Chondrocyte (in vitro differentiated cells): ENCODE results near the gene ADAM23. TPM values are rescaled to one million over a fixed set of nuclear protein-coding genes. Genes with fewer than 3 reads are reported as not detected.

Experiments used
- DNase-seq: peaks from one replicate; pipeline ENCODE4 v3.0.0; 2021; ENCODE audit warnings: mixed read lengths, low spot score
- H3K27ac Mint-ChIP-seq: one replicate; pipeline ENCODE4 v1.8.0; 2021; ENCODE audit warnings: mild to moderate bottlenecking, moderate library complexity, mixed read lengths; ENCODE audit not compliant: unreplicated experiment
- H3K27me3 Mint-ChIP-seq: 2 replicates; pipeline ENCODE4 v1.8.0; 2021; ENCODE audit warnings: low read depth, mixed read lengths
- H3K36me3 Mint-ChIP-seq: 2 replicates; pipeline ENCODE4 v1.8.0; 2021; ENCODE audit warnings: low read depth, mixed read lengths
- H3K4me1 Mint-ChIP-seq: 2 replicates; pipeline ENCODE4 v1.8.0; 2021; ENCODE audit warnings: low read depth, mild to moderate bottlenecking, mixed read lengths
- H3K4me3 Mint-ChIP-seq: one replicate; pipeline ENCODE4 v1.8.0; 2021; ENCODE audit warnings: mild to moderate bottlenecking, moderate library complexity, mixed read lengths; ENCODE audit not compliant: unreplicated experiment
- H3K9me3 Mint-ChIP-seq: 2 replicates; pipeline ENCODE4 v1.8.0; 2021; ENCODE audit warnings: low read depth, mixed read lengths
- CTCF ChIP-seq: fragments of 200-600 bp; sonication (generic); IDR thresholded peaks from 2 replicates; pipeline ENCODE4 v1.5.0; 2021; ENCODE audit warnings: antibody characterized with exemption, mild to moderate bottlenecking, moderate library complexity
- total RNA-seq: library from RNA; stranded (reverse); gene quantifications from 3 replicates; pipeline ENCODE4 v1.2.1, GENCODE V29; 2021

The ADAM23 gene
- total RNA-seq, 1 donor from 2014 or later = 22.7 TPM

GRCh38 chr2:206526416-206526815, 83.1 kb downstream of the ADAM23 start:
- Mint-ChIP-seq H3K36me3 (no peaks in the 10 kb centered on the region), H3K27me3 (no peaks in the 10 kb centered on the region), H3K27ac (no peak overlapping the region), H3K9me3 (no peaks in the 10 kb centered on the region), H3K4me1 (peaks cover 7% of the 10 kb centered on the region), H3K4me3 (no peak overlapping the region)
- no peak for TF ChIP-seq CTCF
- DNase-seq = no peak

GRCh38 chr2:206527153-206527552, 83.8 kb downstream of the ADAM23 start:
- Mint-ChIP-seq H3K4me1 (peaks cover 12% of the 10 kb centered on the region), H3K4me3 (no peak overlapping the region), H3K9me3 (no peaks in the 10 kb centered on the region), H3K27ac (no peak overlapping the region), H3K36me3 (no peaks in the 10 kb centered on the region), H3K27me3 (no peaks in the 10 kb centered on the region)
- TF ChIP-seq CTCF = no peak
- no peak for DNase-seq

GRCh38 chr2:206530727-206531126, 87.4 kb downstream of the ADAM23 start:
- no peaks in the 10 kb centered on the region for H3K9me3 Mint-ChIP-seq
- TF ChIP-seq CTCF = no peak
- no peaks in the 10 kb centered on the region for H3K36me3 Mint-ChIP-seq
- no peaks in the 10 kb centered on the region for H3K27me3 Mint-ChIP-seq
- no peak overlapping the region for H3K4me3 Mint-ChIP-seq
- peaks cover 8% of the 10 kb centered on the region for H3K4me1 Mint-ChIP-seq
- no peak overlapping the region for H3K27ac Mint-ChIP-seq
- no peak for DNase-seq

- Mint-ChIP-seq H3K27ac (peak overlapping the region; percentile 80), H3K36me3 (no peaks in the 10 kb centered on the region), H3K4me1 (peaks cover 8% of the 10 kb centered on the region), H3K9me3 (no peaks in the 10 kb centered on the region), H3K4me3 (no peak overlapping the region), H3K27me3 (no peaks in the 10 kb centered on the region)
- DNase-seq = no peak
- no peak for TF ChIP-seq CTCF
Measured at GRCh38 chr2:206531996-206532543, 88.7 kb downstream of the ADAM23 start.

GRCh38 chr2:206533977-206534376, 90.6 kb downstream of the ADAM23 start:
- no peaks in the 10 kb centered on the region for H3K9me3 Mint-ChIP-seq
- no peaks in the 10 kb centered on the region for H3K36me3 Mint-ChIP-seq
- no peak for TF ChIP-seq CTCF
- H3K4me1 Mint-ChIP-seq = peaks cover 8% of the 10 kb centered on the region
- no peak for DNase-seq
- H3K27me3 Mint-ChIP-seq = no peaks in the 10 kb centered on the region
- H3K4me3 Mint-ChIP-seq = no peak overlapping the region
- H3K27ac Mint-ChIP-seq = no peak overlapping the region
